COLO829 (cell line): ENCODE results near the gene RDH14.

Source experiments
- DNase-seq: peaks from one replicate; pipeline ENCODE4 v3.0.0; 2012; ENCODE audit warnings: low spot score

The RDH14 gene

DNA sequence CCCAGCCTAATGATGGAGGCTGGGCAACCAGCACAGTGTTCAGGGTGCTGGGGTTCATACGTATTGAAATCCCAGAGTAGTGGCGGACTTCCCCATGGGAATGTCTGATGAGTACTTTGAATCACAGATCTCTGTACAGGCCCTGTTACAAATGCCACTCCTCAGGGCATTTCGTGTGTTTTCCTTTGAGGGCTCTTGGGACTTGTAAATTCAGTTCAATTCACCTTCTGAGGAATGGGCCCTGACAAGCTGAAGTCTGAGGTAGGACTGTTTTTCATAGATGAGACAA lies 288 bp upstream of the RDH14 start:
- no peak for DNase-seq

DNA sequence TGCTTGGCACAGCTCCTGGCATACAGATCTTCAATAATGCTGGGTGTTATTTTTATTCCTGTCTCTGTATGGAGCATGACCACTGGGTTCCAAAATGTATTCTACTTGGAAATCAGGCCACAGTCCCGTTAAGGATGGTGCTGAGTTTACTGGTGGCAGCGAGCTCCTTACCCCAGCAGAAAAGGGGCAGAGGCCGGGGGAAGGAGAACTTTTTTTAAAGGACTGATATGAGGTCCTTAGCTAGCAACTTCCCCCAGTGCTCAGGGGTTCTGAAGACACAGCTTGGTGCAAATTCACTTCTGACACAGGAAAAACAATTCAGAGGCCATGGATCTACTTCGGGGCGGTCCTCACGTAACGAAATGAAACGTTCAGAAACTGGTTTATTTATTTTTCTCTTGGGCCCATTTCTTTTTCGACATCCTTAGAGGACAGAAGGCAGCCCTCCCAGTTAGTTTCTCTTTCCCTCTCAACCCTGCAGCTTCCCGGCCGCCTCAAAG lies 872 bp downstream of the RDH14 start:
- DNase-seq = no peak

DNA sequence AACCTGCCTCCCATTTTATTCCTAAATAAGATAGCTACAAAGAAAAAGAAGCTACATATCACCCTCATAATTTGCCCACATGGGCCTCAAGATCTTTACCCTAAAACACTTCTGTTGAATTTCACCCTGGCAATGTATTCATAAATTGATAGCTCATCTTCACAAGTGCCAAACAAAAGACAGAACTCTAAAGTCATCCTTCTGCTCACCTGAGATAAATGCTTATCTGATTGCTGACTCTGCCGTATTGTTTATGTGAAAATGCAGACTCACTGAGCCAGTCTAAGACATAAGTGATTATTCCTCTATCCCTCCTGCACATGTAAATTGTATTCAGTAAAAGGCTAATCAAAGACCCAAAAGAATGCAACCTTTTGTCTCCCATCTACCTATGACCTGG lies 2.0 kb downstream of the RDH14 start:
- DNase-seq = no peak

DNA sequence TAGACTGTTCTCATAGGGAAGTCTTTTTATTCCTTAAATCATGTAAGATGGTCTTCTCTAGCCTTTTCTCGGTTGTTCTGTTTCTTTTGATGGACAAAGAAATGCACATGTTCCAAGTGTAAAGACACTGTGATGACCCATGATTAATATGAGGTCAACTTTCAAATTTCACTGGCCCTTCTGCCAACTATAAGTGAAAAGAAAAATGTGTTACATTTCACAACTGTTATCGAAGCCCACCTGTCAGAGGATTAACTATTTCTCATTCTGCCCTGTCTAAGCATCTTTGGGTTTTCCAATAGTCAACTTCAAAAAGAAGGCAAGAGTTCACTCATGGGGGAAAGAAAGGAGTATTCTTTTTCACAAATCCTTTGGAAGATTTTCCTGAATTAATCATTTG lies 3.3 kb downstream of the RDH14 start:
- DNase-seq = no peak

DNA sequence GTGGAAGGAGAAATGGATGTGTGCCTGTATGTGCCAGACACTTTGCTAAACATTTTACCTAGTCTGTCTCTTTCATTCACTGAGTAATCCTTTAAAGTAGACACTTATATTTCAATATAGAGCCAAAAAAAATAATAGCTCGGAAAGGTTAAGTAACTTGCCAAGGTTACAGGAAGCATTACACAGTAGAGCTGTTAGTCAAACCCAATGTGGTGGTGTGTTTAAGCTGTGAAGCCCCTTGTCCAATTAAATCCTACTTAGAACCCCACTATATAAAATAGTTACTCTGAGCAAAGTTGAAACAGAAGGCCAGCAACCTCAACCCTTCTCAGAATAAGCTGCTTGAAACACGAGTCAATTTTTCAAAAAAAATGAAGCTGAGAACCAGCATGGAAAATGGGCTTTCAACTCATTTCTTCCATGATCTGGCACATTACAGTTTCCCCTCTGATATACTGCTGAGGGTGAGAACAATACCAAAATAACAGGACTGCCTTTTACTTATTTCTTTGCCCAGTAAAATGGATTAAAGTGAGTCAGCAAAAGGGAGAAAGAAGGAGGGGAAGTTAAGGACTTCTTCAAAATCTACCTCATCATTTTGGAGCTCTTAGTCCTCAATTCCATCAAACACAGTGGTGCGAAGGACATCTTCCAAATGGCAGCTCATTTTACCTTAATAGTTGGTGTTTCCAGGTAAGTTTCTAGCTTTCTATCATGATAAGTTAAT lies 7.9 kb downstream of the RDH14 start:
- no peak for DNase-seq

DNA sequence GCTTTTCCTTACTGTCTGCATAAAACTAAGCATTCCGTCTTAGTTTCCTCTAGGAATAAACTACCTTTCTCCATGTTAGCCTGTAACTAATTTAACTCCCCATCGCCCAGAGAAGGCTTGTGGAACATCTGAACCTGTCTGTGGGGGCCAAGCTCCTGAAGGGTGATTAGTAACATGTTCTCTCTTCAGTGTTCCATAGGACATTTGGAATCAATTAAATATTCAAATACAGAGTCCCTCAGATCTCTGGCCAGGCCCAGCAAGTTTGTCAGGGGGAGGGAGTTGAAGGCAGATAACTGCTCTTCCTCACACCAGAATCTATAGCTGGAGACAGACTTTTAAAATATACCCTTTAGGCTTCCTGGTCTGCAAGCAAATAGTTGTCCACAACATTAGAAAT lies 8.8 kb downstream of the RDH14 start:
- no peak for DNase-seq

DNA sequence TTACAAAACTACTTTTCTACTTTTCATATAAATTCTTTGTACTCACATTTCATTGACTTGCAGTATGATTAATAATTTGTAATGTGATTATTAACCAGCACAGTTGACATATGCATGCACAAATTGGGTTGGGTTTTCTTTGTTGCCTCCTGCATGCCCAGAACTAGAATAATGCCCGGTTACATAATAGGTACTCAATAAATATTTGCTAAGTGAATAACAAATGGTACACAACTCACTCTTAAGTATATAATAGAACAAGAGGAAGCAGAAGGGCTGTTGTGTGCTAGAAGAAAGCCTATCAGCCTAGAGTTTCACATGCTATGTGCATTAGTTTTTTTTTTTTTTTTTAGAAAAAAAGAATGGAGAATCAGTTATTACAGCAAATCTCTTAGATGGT lies 9.3 kb downstream of the RDH14 start:
- no peak for DNase-seq

DNA sequence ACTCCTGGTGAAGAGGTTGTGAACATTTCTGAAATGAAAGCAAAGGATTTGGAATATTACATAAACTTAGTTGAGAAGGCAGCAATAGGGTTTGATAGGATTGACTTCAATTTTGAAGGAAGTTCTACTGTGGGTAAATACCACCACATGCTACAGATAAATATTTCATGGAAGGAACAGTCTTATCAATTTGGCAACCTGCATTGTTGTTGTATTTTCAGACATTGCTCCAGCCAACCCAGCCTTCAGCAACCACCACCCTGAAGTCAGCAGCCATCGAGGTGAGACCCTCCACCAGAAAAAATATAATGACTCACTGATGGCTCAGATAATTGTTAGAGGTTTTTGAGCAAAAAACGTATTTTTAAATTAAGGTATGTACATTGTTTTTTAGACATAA lies 10.0 kb downstream of the RDH14 start:
- DNase-seq = no peak

DNA sequence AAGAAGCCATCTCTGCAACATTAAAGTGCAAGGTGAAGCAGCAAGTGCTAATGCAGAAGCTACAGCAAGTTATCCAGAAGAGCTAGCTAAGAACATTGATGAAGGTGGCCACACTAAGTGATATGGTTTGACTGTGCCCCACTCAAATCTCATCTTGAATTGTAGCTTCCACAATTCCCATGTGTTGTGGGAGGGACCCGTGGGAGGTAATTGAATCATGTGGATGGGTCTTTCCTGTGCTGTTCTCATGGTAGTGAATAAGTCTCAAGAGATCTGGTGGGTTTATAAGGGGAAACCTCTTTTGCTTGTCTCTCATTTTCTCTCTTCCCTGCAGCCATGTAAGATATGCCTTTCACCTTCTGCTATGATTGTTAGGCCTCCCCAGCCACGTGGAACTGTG lies 11.4 kb downstream of the RDH14 start:
- no peak for DNase-seq

DNA sequence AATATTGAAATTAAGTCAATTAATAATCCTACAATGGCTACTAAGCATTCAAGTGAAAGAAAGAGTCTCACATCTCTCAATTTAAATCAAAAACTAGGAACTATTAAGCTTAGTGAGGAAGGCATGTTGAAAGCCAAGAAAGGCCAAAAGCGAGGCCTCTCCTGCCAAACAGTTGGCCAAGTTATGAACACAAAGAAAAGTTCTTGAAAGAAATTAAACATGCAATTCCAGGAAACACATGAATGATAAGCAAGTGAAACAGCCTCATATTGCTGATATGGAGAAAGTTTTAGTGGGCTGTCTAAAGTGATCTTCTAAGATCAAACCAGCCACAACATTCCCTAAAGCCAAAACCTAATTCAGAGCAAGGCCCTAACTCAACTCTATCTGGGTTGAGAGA lies 11.8 kb downstream of the RDH14 start:
- DNase-seq = no peak

DNA sequence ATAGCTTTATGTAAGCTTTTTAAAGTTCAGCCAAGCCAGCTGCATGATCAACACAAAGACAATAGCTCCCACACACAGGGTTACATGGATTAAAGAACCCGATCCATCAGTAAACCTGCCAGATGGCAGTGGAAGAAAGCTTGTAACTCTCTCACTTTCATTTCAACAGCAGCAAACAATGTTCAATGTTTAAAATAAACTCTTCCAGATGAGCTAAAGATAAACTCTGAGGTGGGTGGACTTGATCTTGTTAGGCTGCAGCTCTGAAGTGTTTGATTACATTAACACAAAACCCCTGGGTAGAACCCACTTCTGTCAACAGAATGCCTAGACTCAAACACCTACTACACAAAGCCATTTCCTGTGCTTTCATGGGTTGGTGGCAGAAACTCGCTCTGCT lies 13.9 kb downstream of the RDH14 start:
- DNase-seq = no peak

DNA sequence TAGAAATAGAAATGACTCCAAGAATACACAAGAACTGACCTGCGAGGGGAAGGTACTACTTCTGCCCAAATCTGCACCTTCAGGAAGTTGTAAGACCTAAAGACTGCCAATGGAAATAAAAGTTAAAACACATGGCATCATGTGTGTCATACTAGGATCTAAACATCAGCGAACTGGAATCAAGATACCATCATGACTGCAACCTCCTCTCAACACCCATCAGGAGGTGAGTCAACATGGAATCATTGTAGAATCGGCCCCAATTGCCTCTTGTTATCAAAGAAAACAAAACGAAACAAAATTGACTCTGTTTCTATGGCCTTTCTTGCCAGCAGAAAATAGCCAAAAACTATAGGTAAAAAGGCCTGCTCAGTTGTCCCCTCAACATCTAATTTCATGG lies 15.1 kb downstream of the RDH14 start:
- no peak for DNase-seq

DNA sequence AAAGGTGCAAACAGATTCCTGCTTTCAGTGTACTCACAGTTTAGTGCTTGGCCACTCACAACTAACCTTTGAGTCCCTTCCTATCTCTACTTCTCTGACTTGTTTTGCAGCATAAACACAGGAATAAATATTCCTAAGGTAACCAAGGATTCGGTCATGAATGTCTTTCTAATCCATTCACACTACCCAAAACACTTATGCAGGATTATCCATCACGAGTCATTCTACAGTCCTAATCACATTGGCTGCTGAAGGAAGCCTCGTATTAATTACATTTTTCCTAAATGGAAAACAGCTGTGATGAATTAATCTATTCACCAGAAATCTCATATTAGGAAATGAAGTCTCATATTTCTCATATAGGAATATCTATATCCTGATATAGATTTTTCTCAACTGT lies 16.3 kb downstream of the RDH14 start:
- DNase-seq = no peak

DNA sequence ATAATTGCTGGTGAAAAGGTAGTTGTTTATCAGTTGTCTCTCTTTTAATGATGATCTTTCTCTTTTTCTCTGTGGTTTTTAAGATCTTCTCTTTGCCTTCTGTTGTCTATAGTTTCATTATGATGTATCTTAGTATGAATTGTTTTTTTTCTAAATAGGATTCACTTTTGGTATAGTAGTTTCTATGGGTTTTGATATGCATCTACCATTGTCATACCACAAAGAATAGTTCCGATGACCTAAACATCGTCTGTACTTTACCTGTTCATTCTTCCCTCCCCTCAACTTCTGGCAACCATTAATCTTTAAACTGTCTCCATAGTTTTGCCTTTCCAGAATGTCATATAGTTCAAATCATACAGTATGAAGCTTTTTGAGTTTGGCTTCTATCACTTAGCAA lies 19.6 kb downstream of the RDH14 start:
- DNase-seq = no peak

DNA sequence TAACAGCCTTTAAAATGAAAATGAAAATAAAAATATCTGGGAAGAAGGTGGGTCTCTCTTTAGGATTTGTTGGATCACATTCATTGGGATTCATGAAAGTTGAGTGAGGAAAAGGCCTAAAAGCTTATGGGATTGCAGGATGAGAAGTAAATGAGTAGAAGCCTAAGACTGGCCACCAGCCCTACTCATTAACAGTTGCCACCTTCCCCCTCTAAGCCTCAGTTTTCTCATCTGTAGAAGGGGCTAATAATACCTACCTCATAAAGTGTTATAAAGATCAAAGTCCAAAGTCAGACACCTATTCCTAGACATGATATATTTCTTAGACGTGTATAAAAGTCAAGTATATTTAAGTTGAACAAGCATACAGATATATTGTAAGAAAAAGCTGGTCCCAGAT lies 23.8 kb downstream of the RDH14 start:
- DNase-seq = no peak

DNA sequence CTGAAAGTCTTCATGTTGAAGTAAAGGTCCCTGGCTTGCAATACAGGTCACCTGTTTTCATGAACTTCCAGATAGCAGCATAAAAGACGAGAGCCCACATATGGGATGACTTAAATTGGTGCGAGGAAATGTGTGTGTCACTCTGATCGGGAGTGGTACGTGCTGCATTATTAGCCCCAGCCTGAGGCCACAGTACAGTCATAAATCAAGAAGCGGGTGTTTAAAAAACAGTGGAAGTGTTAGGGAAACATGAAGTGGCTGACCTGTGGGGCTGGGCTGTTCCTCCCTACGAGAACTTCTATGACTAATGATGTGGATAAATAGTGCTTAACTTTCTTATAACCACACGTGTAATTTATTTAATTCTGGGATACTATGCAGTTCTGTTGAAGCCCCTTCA lies 24.4 kb downstream of the RDH14 start:
- no peak for DNase-seq

DNA sequence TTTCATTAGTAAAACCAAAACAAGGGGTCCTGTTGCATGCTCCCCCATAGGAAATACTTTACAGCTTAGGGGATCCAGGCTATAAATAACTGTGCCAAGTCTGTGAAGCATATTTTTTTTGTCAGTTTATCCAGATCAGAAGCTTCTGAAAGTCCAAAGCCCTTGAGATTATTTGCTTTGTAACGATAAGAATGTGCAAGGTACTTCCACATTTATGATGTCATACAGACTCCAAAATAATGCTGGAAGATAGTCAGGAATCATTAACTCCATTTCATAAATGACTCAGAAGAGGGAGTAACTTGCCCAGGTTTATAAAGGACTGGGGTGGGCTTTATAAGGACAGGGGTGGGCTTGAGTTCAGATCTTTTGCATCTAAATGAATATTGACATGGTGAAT lies 29.3 kb downstream of the RDH14 start:
- no peak for DNase-seq

DNA sequence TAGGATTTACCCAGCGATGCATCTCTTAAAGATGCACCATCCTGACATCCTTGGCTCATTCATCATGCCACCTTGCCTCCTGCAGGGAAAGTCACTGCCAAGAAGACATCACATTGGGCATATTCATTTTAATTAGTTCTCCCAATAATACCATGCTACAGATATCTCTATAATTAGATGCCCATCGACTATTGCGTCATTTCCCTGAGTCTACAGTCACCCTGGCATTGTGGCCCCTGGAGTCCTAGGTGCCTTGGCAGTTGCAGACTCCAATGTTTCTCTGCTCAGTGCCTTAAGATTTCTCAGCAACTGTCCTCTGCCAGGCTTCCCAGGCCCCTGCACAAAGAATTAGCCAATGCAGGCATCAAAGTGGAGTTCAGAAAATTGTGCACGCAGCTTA lies 32.6 kb downstream of the RDH14 start:
- no peak for DNase-seq

DNA sequence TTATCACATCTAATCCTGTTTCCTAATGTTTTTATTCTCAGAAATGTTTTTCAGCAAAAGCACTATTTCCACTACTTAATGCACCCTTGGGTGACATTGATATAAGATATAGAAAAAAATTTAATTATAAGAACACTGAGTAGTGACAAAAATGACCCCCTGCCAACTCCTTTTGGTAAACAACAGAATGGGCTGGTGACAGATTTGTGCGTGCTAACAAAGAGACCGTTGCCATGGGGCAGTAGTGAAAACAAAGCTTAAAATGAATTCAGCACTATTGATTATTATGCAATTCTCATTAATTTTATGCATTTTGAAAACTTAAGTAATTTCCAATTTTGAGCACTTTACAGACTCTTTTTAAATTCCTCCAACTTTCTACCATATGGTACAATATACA lies 33.1 kb downstream of the RDH14 start:
- no peak for DNase-seq

DNA sequence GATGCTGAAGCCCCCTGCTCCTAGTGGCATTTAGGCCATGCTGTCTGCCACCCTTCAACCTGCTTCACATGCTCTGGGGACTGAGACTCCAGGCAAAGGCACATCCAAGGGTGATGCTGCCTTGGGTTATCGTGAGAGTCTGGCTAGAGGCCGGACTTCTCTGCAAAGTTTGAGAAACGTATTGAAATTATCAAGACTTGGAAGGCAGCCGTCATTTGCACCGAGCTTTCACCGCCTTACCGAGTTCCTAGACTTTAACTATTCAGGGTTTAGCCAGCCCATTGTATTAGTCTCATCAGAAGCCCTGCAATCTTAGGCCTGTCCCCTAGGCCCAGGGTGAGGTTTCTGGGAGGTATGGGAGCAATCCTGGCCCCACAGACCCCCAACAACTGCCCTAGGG lies 34.0 kb downstream of the RDH14 start:
- no peak for DNase-seq

DNA sequence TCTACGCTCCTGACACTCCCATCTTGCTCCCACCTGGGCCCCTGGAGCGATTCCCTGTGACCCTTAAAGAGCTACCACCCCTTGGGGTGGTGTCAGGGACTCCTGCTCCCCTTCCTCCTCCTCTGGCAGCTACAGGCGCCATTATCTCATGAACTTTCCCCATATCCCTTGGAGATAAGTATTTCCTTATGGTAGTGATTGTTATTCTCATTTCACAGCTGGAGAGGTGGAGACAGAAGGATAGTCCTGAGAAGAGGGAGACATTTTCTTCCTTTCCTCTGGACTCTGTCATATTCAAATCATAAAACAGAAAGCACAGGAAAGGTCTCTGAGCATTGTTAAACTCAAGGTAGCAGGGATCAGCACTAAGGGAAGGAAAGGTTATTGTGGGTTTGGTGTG lies 34.6 kb downstream of the RDH14 start:
- no peak for DNase-seq

DNA sequence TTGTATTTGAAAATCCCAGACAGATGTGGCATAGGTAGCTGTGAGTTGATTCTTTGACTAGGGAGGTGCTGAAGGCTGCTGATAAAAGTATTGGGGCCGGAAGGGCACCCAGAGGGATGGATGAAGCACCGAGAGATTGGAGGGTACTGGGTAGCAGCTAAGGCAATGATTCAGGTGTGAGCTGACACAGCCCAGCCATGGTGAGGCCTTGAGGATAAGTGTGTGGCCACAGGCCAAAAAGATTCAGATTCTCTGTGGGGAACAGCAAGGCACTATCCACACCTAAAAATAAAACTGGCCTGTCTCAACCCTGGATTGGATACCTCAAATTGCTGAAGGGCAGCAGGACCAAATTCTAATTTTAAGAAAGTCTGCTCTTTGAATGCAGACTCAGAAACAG lies 35.2 kb downstream of the RDH14 start:
- no peak for DNase-seq

DNA sequence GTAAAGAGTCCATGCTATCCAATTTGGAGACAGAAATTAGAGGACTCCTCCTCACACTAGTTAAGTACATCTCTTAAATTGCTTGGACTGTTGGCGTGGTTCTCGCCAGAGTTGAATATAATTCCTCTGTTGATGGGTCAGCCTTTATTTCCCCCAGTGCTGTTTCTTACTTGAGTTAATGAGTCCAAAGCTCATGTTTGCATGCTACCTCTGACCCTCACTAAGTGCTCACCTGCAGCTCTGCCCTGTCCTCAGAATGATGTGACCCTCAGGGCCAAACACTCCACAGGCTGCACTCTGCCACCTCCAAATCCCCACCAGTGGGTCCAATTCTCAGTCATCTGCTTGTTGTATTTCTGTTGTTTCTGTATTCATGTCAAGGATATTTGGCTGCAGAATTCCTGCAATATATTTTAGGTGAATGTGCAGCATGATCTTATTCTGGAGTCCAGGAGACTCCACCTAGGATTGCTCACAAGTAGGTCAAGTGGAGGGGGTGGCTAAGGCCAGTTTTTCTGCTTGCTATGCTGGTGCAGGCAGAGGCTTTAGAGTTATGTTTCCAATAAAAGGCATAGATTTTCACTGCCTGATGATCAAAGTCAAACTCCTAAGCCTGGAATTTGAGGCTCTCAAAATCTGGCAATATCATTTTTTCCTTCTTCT lies 37.8 kb downstream of the RDH14 start:
- no peak for DNase-seq
